Measurements from ENCODE around the gene RAD51B. TPM values are rescaled to one million over a fixed set of nuclear protein-coding genes. Genes with fewer than 3 reads are reported as not detected.
A peak's percentile ranks its signal among the peaks of the same experiment; 100 is the strongest.
"Not testable (repeated sequence)": the region's sequence is repeated elsewhere in the genome, so short reads cannot be mapped to it uniquely, and the experiment has no call there.

Gene RAD51B
- total RNA-seq, 2 donors from 2014 or later = 9.3 to 12.1 TPM

- Histone ChIP-seq H3K4me1 (ENCODE audit: control insufficient read depth in 1 of 2, low read depth in 2 of 2) (peaks cover 0 to 6% of the 10 kb centered on the region in 2 donors), H3K36me3 (no peaks in the 10 kb centered on the region), H3K27ac (no peak overlapping the region), H3K27me3 (replicated peaks; ENCODE audit: insufficient read depth) (no peaks in the 10 kb centered on the region), H3K4me3 (no peak overlapping the region), H3K9me3 (no peaks in the 10 kb centered on the region)
- no peak for ATAC-seq (ENCODE audit: insufficient number of reproducible peaks, low FRiP score, low read depth)
- DNase-seq (ENCODE audit: low spot score) = no peak
- TF ChIP-seq CTCF (IDR thresholded peaks at IDR 0.05) = no peak
Observed at GRCh38 chr14:68094752-68095151, 275.2 kb downstream of the RAD51B start.

- H3K36me3 ChIP-seq = no peaks in the 10 kb centered on the region
- H3K4me3 ChIP-seq = no peak overlapping the region
- no peaks in the 10 kb centered on the region for H3K27me3 ChIP-seq (replicated peaks; ENCODE audit: insufficient read depth)
- ATAC-seq (ENCODE audit: insufficient number of reproducible peaks, low FRiP score, low read depth) = no peak
- no peak overlapping the region for H3K27ac ChIP-seq
- H3K9me3 ChIP-seq = peaks cover 10% of the 10 kb centered on the region
- peaks cover 0 to 10% of the 10 kb centered on the region in 2 donors for H3K4me1 ChIP-seq (ENCODE audit: control insufficient read depth in 1 of 2, low read depth in 2 of 2)
- DNase-seq (ENCODE audit: low spot score) = no peak
- TF ChIP-seq CTCF (IDR thresholded peaks at IDR 0.05) = no peak
Observed at GRCh38 chr14:68097727-68098126, 278.1 kb downstream of the RAD51B start.

GRCh38 chr14:68098834-68099233 lies 279.3 kb downstream of the RAD51B start:
- DNase-seq (ENCODE audit: low spot score) = no peak
- Histone ChIP-seq H3K27ac (peak overlapping the region in 1 of 2 donors; percentile 59), H3K27me3 (replicated peaks; ENCODE audit: insufficient read depth) (no peaks in the 10 kb centered on the region), H3K4me3 (no peak overlapping the region), H3K36me3 (no peaks in the 10 kb centered on the region), H3K9me3 (peaks cover 10% of the 10 kb centered on the region), H3K4me1 (ENCODE audit: control insufficient read depth in 1 of 2, low read depth in 2 of 2) (peaks cover 0 to 15% of the 10 kb centered on the region in 2 donors)
- TF ChIP-seq CTCF (IDR thresholded peaks at IDR 0.05) = no peak
- ATAC-seq (ENCODE audit: insufficient number of reproducible peaks, low FRiP score, low read depth) = no peak

- Histone ChIP-seq H3K27ac (peak overlapping the region; percentile 20 to 59), H3K4me3 (peak overlapping the region; percentile 29), H3K27me3 (replicated peaks; ENCODE audit: insufficient read depth) (no peaks in the 10 kb centered on the region), H3K4me1 (ENCODE audit: control insufficient read depth in 1 of 2, low read depth in 2 of 2) (peaks cover under 1 to 23% of the 10 kb centered on the region in 2 donors), H3K36me3 (no peaks in the 10 kb centered on the region), H3K9me3 (peaks cover 10% of the 10 kb centered on the region)
- DNase-seq (ENCODE audit: low spot score) (no peak), ATAC-seq (ENCODE audit: insufficient number of reproducible peaks, low FRiP score, low read depth) (no peak)
- TF ChIP-seq CTCF (IDR thresholded peaks at IDR 0.05) = no peak
Observed at GRCh38 chr14:68099495-68100045, 280.0 kb downstream of the RAD51B start.

GRCh38 chr14:68101715-68102301 lies 282.2 kb downstream of the RAD51B start:
- Histone ChIP-seq H3K9me3 (peaks cover 10% of the 10 kb centered on the region), H3K4me1 (ENCODE audit: control insufficient read depth in 1 of 2, low read depth in 2 of 2) (peaks cover 5 to 37% of the 10 kb centered on the region in 2 donors)
- H3K27me3 ChIP-seq (replicated peaks; ENCODE audit: insufficient read depth); H3K27ac ChIP-seq; ATAC-seq (ENCODE audit: insufficient number of reproducible peaks, low FRiP score, low read depth); DNase-seq (ENCODE audit: low spot score); H3K36me3 ChIP-seq; H3K4me3 ChIP-seq: not testable (repeated sequence)

All from thoracic aorta (tissue), 2 donors.